Liver (tissue), 9 donors: Measurements from ENCODE around the gene PIWIL4. TPM values are rescaled to one million over a fixed set of nuclear protein-coding genes. Genes with fewer than 3 reads are reported as not detected.

Source experiments
- DNase-seq: peaks from one replicate; pipeline ENCODE4 v3.0.0-alpha.2; 2017; ENCODE audit warnings: low spot score
- H3K27ac ChIP-seq, 2 donors: one replicate each; pipeline ENCODE4 v1.7.0; 2013; ENCODE audit warnings: inconsistent platforms in 2 of 2, low read length in 2 of 2, control low read depth in 1 of 2, low read depth in 1 of 2, mild to moderate bottlenecking in 1 of 2
- H3K27me3 ChIP-seq, 4 donors: one replicate each; pipeline versions ENCODE4 v1.6.1 to v1.7.0; 2013; ENCODE audit warnings: low read length in 3 of 4, inconsistent platforms in 1 of 4, mild to moderate bottlenecking in 1 of 4, moderate library complexity in 1 of 4; ENCODE audit not compliant: control insufficient read depth in 4 of 4, insufficient read depth in 4 of 4
- H3K36me3 ChIP-seq, 4 donors: one replicate each; pipeline versions ENCODE4 v1.6.1 to v1.7.0; 2013; ENCODE audit warnings: low read length in 3 of 4, mild to moderate bottlenecking in 3 of 4, low read depth in 1 of 4, moderate library complexity in 1 of 4; ENCODE audit not compliant: control insufficient read depth in 4 of 4, insufficient read depth in 3 of 4
- H3K4me1 ChIP-seq, 4 donors: one replicate each; pipeline versions ENCODE4 v1.6.1 to v1.7.0; 2013; ENCODE audit warnings: low read length in 3 of 4, mild to moderate bottlenecking in 3 of 4, moderate library complexity in 1 of 4; ENCODE audit not compliant: control insufficient read depth in 4 of 4, insufficient read depth in 4 of 4
- H3K4me3 ChIP-seq, 3 donors: one replicate each; pipeline versions ENCODE4 v1.6.1 to v1.7.0; 2013; ENCODE audit warnings: low read length in 3 of 3, control low read depth in 1 of 3, low read depth in 1 of 3, mild to moderate bottlenecking in 1 of 3
- H3K9ac ChIP-seq, 2 donors: one replicate each; pipeline ENCODE4 v1.7.0; 2013; ENCODE audit warnings: low read length in 2 of 2, mild to moderate bottlenecking in 2 of 2, moderate library complexity in 2 of 2, control low read depth in 1 of 2, low read depth in 1 of 2
- H3K9me3 ChIP-seq, 4 donors: one replicate each; pipeline versions ENCODE4 v1.6.1 to v1.7.0; 2013; ENCODE audit warnings: low read length in 3 of 4; ENCODE audit not compliant: control insufficient read depth in 4 of 4
- FOXA1 ChIP-seq: IDR thresholded peaks from 2 replicates; pipeline ENCODE4 v1.6.1; 2016; ENCODE audit warnings: antibody characterized with exemption
- FOXA2 ChIP-seq: IDR thresholded peaks from 2 replicates; pipeline ENCODE4 v1.6.1; 2016; ENCODE audit warnings: antibody characterized with exemption
- HNF4G ChIP-seq: IDR thresholded peaks from 2 replicates; pipeline ENCODE4 v1.6.1; 2016; ENCODE audit warnings: antibody characterized with exemption
- JUND ChIP-seq, 2 donors: IDR thresholded peaks; 2 replicates each; pipeline ENCODE4 v1.6.1; 2016; ENCODE audit warnings: antibody characterized with exemption in 2 of 2
- RAD21 ChIP-seq, 2 donors: IDR thresholded peaks; 2 replicates each; pipeline ENCODE4 v1.6.1; 2016; ENCODE audit warnings: antibody characterized with exemption in 2 of 2, mild to moderate bottlenecking in 2 of 2
- RXRA ChIP-seq, 2 donors: IDR thresholded peaks; 2 replicates each; pipeline ENCODE4 v1.6.1; 2017 to 2018; ENCODE audit warnings: antibody characterized with exemption in 2 of 2, mild to moderate bottlenecking in 1 of 2
- SP1 ChIP-seq: IDR thresholded peaks from 2 replicates; pipeline ENCODE4 v1.6.1; 2018; ENCODE audit warnings: antibody characterized with exemption, mild to moderate bottlenecking
- TAF1 ChIP-seq: conservative IDR thresholded peaks from 2 replicates; pipeline ENCODE4 v1.6.1; 2016; ENCODE audit warnings: antibody characterized with exemption, mild to moderate bottlenecking
- YY1 ChIP-seq: IDR thresholded peaks from 2 replicates; pipeline ENCODE4 v1.6.1; 2016; ENCODE audit warnings: antibody characterized with exemption, mild to moderate bottlenecking
- WGBS: extraction: QIAGEN DNeasy Blood & Tissue Kit; methylation state at CpG from one replicate; pipeline ENCODE4 v1.1.7; 2013; 5-methylcytosine and 5-hydroxymethylcytosine counted together
- polyA plus RNA-seq, 2 donors: library from polyadenylated mRNA; stranded (reverse) in 1 of 2; unstranded in 1 of 2; fragments of 200-250 nt in 1 of 2; fragments of >200 nt in 1 of 2; fragmentation: Nextera tagmentation in 1 of 2; extraction: Ambion mirVana in 1 of 2; gene quantifications; one replicate each; pipeline versions ENCODE4 v1.2.1 to v1.2.3, GENCODE V29; 2013 to 2015
- total RNA-seq, 2 donors: library from RNA; depleted of rRNA; stranded (reverse); fragments of >200 nt; gene quantifications; one replicate each; pipeline ENCODE4 v1.2.3, GENCODE V29; 2014
- TF ChIP-seq, protein P1 (sequence below): IDR thresholded peaks from 2 replicates; pipeline ENCODE4 v1.6.1; 2016; ENCODE audit warnings: antibody characterized with exemption
- TF ChIP-seq, protein P2 (sequence below): IDR thresholded peaks from 2 replicates; pipeline ENCODE4 v1.6.1; 2016; ENCODE audit warnings: antibody characterized with exemption, mild to moderate bottlenecking
- TF ChIP-seq, protein P3 (sequence below): IDR thresholded peaks from 2 replicates; pipeline ENCODE4 v1.6.1; 2016; ENCODE audit warnings: antibody characterized with exemption
- TF ChIP-seq, protein P4 (sequence below): fragments of 150-350 bp; IDR thresholded peaks from 2 replicates; pipeline ENCODE4 v1.5.1; 2017; ENCODE audit warnings: improper control_type of control experiment, low read depth, low read length; ENCODE audit not compliant: missing input control
- donor health status: healthy.
- donor health status: healthy.
- donor health status: healthy.
- donor health status: healthy.
- donor health status: healthy.

PIWIL4 gene
- total and polyA plus RNA-seq, 4 donors: 0.18 to 1.5 (median 0.51) TPM

DNA sequence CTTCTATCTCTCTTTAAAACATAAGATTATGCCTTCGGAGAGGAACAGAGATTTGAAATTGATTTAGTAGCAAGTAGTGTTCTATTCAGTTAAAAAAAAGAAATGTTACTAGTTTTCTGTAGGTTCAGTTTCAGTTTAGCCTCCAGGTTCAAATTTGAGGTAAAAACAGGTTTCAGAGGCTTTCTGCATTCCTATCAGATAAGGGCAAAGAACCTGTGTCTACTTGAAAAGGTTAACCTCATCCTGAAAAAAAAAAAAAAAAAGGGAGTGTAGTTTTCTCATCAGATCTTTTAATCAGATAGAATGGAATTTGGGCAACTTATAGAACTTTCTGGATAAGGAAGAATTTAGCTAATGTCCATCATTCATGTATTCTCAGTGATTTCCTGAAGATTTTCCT lies 42.8 kb upstream of the PIWIL4 start (continued):
- TF ChIP-seq, protein P1, sequence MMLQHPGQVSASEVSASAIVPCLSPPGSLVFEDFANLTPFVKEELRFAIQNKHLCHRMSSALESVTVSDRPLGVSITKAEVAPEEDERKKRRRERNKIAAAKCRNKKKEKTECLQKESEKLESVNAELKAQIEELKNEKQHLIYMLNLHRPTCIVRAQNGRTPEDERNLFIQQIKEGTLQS: no peak
- TF ChIP-seq RXRA (IDR thresholded peaks at IDR 0.05): no peak

DNA sequence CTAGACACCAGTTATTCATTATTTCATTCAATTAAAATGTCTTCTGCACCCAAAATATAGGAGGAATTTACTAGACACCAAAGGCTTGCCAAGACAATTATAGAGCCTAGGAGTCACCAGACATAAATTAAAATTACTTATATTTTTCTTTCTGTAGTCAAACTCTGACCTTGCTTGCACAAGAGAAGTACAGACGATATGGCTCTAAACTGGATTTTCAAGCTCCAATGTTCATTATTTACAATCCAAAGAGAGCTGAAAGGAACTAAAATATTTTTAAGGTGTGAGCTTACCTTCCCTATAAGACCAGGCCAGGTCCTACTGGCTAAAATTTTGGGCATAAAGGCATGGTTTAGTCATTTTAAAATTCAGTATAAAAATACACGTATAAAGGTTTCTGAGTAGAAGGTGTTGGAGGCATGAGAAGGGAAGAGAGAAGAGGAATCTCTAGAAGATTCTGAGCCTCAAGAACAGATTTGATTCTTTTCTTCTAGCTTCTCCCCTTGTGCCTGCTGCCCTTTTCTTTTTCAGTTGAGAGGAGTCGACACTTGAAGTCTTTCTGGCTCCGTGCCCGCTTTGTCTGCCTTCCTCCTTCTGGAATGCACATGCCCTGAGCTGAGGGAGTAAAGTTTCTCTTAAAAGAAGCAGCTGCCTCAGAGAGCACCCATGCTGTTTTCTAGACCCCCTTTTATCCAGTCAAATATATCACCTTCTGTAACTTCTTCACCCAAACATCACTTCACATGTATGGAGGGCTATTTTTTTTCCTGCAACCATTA lies 41.4 kb upstream of the PIWIL4 start:
- no peaks in the 10 kb centered on the region for H3K9me3 ChIP-seq
- no peaks in the 10 kb centered on the region for H3K4me1 ChIP-seq
- peak; percentile 39 for DNase-seq
- TF ChIP-seq JUND (IDR thresholded peaks at IDR 0.05) (no peak), FOXA1 (no peak), SP1 (no peak), HNF4G (no peak), TAF1 (no peak), RAD21 (IDR thresholded peaks at IDR 0.05) (no peak), FOXA2 (no peak), YY1 (no peak)
- TF ChIP-seq, protein P2, sequence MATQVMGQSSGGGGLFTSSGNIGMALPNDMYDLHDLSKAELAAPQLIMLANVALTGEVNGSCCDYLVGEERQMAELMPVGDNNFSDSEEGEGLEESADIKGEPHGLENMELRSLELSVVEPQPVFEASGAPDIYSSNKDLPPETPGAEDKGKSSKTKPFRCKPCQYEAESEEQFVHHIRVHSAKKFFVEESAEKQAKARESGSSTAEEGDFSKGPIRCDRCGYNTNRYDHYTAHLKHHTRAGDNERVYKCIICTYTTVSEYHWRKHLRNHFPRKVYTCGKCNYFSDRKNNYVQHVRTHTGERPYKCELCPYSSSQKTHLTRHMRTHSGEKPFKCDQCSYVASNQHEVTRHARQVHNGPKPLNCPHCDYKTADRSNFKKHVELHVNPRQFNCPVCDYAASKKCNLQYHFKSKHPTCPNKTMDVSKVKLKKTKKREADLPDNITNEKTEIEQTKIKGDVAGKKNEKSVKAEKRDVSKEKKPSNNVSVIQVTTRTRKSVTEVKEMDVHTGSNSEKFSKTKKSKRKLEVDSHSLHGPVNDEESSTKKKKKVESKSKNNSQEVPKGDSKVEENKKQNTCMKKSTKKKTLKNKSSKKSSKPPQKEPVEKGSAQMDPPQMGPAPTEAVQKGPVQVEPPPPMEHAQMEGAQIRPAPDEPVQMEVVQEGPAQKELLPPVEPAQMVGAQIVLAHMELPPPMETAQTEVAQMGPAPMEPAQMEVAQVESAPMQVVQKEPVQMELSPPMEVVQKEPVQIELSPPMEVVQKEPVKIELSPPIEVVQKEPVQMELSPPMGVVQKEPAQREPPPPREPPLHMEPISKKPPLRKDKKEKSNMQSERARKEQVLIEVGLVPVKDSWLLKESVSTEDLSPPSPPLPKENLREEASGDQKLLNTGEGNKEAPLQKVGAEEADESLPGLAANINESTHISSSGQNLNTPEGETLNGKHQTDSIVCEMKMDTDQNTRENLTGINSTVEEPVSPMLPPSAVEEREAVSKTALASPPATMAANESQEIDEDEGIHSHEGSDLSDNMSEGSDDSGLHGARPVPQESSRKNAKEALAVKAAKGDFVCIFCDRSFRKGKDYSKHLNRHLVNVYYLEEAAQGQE: no peak
- TF ChIP-seq, protein P3, sequence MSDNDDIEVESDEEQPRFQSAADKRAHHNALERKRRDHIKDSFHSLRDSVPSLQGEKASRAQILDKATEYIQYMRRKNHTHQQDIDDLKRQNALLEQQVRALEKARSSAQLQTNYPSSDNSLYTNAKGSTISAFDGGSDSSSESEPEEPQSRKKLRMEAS: no peak
- TF ChIP-seq, protein P1: no peak
- TF ChIP-seq, protein P4, sequence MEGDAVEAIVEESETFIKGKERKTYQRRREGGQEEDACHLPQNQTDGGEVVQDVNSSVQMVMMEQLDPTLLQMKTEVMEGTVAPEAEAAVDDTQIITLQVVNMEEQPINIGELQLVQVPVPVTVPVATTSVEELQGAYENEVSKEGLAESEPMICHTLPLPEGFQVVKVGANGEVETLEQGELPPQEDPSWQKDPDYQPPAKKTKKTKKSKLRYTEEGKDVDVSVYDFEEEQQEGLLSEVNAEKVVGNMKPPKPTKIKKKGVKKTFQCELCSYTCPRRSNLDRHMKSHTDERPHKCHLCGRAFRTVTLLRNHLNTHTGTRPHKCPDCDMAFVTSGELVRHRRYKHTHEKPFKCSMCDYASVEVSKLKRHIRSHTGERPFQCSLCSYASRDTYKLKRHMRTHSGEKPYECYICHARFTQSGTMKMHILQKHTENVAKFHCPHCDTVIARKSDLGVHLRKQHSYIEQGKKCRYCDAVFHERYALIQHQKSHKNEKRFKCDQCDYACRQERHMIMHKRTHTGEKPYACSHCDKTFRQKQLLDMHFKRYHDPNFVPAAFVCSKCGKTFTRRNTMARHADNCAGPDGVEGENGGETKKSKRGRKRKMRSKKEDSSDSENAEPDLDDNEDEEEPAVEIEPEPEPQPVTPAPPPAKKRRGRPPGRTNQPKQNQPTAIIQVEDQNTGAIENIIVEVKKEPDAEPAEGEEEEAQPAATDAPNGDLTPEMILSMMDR: no peak
- H3K27me3 ChIP-seq: no peaks in the 10 kb centered on the region
- H3K9ac ChIP-seq: no peak overlapping the region
- H3K4me3 ChIP-seq: no peak overlapping the region
- H3K27ac ChIP-seq: no peak overlapping the region
- no peaks in the 10 kb centered on the region for H3K36me3 ChIP-seq
- 55% methylated on average over 5 of the region's 5 CpGs for WGBS
